Body of pancreas (tissue), 4 donors: ENCODE data around the gene GCNT4. TPM values are rescaled to one million over a fixed set of nuclear protein-coding genes. Genes with fewer than 3 reads are reported as not detected.
"Not testable (repeated sequence)": the region's sequence is repeated elsewhere in the genome, so short reads cannot be mapped to it uniquely, and the experiment has no call there.

Experiments
- ATAC-seq: fragments of 150-250 bp; one replicate; pipeline ENCODE4 v1.9.1; 2016
- DNase-seq, 4 donors: peaks; one replicate each; pipeline ENCODE4 v3.0.0-alpha.2; 2019
- H3K27ac ChIP-seq, 4 donors: fragments of 200-600 bp; sonication (generic); 1 replicate in 3 of 4; 2 replicates in 1 of 4; pipeline versions ENCODE4 v1.5.1 to v1.6.1; 2016 to 2019; ENCODE audit warnings: mild to moderate bottlenecking in 1 of 4, mixed read lengths in 1 of 4, moderate library complexity in 1 of 4
- H3K27me3 ChIP-seq, 2 donors: fragments of 200-600 bp; sonication (generic); one replicate each; pipeline ENCODE4 v1.6.0; 2016; ENCODE audit warnings: mild to moderate bottlenecking in 1 of 2
- H3K36me3 ChIP-seq, 2 donors: fragments of 200-600 bp; sonication (generic); replicated peaks in 1 of 2; 2 replicates each; pipeline ENCODE4 v1.5.1; 2016; ENCODE audit warnings: low read depth in 2 of 2; ENCODE audit not compliant: insufficient read depth in 1 of 2
- H3K4me1 ChIP-seq: fragments of 200-600 bp; sonication (generic); one replicate; pipeline ENCODE4 v1.6.0; 2016
- H3K4me3 ChIP-seq, 2 donors: fragments of 200-600 bp; sonication (generic); 1 replicate in 1 of 2; 2 replicates in 1 of 2; pipeline ENCODE4 v1.5.1; 2016 to 2019
- H3K9me3 ChIP-seq, 3 donors: fragments of 200-600 bp; sonication (generic); 1 replicate in 2 of 3; 2 replicates in 1 of 3; pipeline ENCODE4 v1.5.1; 2016
- POLR2A ChIP-seq, 3 donors: fragments of 450-650 bp; IDR thresholded peaks; one replicate each; pipeline ENCODE4 v1.6.1; 2016; ENCODE audit warnings: antibody characterized with exemption in 3 of 3, mild to moderate bottlenecking in 2 of 3
- WGBS, 2 donors: methylation state at CpG; one replicate each; pipeline ENCODE4 v1.1.5; 2017; 5-methylcytosine and 5-hydroxymethylcytosine counted together
- intact Hi-C: fragments of 100-400 bp; cut with DNase I; formaldehyde crosslinking; loops from one replicate; pipeline ENCODE4 v1.15.1; 2023
- total RNA-seq, 2 donors: library from RNA; depleted of rRNA; stranded (reverse); fragments of >200 nt; gene quantifications; one replicate each; pipeline ENCODE4 v1.1.0, GENCODE V29; 2016
- TF ChIP-seq, protein P1 (sequence below), 7 experiments: fragments of 450-650 bp in 4 of 7; fragments of 200-600 bp in 3 of 7; sonication (generic) in 3 of 7; IDR thresholded peaks; one replicate each; pipeline ENCODE4 v1.5.1; 2016 to 2019; ENCODE audit warnings: antibody characterized with exemption in 7 of 7

Gene GCNT4
- total RNA-seq, 2 donors from 2014 or later = 3.3 to 4.2 TPM

DNA sequence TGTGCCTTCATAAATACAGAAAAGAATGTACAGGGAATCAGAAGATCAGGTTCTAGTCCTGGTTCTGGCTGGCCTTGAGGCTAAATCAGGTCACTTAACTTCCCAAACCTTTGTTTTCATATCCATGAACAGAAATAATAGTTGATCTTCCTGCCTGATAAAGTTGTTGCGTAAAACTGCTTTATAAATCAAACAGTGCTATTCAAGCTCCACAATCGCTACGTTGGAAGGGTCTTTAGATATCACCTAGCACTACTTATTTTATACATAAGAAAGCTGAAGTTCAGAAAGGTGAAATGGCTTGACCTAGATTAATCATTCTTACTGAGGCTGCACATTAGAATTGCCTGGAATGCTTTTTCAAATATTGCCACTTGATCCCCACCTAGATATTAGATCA lies 36.3 kb upstream of the GCNT4 start:
- Histone ChIP-seq H3K4me3 (no peak overlapping the region), H3K27ac (no peak overlapping the region), H3K4me1 (no peaks in the 10 kb centered on the region), H3K9me3 (no peaks in the 10 kb centered on the region), H3K27me3 (no peaks in the 10 kb centered on the region), H3K36me3 (no peaks in the 10 kb centered on the region)
- intact Hi-C loops = no loop called here
- ATAC-seq (no peak), DNase-seq (no peak)
- TF ChIP-seq, protein P1, sequence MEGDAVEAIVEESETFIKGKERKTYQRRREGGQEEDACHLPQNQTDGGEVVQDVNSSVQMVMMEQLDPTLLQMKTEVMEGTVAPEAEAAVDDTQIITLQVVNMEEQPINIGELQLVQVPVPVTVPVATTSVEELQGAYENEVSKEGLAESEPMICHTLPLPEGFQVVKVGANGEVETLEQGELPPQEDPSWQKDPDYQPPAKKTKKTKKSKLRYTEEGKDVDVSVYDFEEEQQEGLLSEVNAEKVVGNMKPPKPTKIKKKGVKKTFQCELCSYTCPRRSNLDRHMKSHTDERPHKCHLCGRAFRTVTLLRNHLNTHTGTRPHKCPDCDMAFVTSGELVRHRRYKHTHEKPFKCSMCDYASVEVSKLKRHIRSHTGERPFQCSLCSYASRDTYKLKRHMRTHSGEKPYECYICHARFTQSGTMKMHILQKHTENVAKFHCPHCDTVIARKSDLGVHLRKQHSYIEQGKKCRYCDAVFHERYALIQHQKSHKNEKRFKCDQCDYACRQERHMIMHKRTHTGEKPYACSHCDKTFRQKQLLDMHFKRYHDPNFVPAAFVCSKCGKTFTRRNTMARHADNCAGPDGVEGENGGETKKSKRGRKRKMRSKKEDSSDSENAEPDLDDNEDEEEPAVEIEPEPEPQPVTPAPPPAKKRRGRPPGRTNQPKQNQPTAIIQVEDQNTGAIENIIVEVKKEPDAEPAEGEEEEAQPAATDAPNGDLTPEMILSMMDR (IDR thresholded peaks at IDR 0.05) = no peak
- no peak for TF ChIP-seq POLR2A (IDR thresholded peaks at IDR 0.05)
- 87% methylated on average over 3 of the region's 3 CpGs for WGBS, 2 donors

DNA sequence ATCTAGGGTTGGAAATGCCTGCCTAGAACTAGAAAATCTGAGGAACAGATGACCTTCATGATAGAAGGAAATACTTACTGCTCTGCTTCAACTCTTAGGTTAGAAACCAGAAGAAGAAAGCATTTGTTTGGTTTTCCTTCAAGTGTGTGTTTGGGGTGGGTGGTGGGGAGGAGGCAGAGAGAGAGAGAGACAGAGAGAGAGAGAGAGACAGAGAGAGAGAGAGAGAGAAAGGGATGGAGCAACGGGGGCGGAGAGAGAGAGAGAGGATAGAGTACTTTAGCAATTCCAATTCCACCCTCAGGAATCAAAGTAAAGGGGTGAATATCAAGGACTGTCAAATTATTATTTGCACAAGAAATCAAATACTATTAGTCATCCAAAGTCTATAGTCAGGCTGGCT lies 29.2 kb upstream of the GCNT4 start:
- intact Hi-C loops = no loop called here
- H3K36me3 ChIP-seq = no peaks in the 10 kb centered on the region
- ATAC-seq = no peak
- 75 to 93% methylated on average over 2 of the region's 2 CpGs for whole genome bisulfite sequencing, 2 donors
- H3K27ac ChIP-seq = no peak overlapping the region
- H3K4me3 ChIP-seq = no peak overlapping the region
- H3K4me1 ChIP-seq = no peaks in the 10 kb centered on the region
- H3K27me3 ChIP-seq = no peaks in the 10 kb centered on the region
- TF ChIP-seq, protein P1 (IDR thresholded peaks at IDR 0.05) = no peak
- no peak for TF ChIP-seq POLR2A (IDR thresholded peaks at IDR 0.05)
- no peak for DNase-seq
- H3K9me3 ChIP-seq = no peaks in the 10 kb centered on the region

DNA sequence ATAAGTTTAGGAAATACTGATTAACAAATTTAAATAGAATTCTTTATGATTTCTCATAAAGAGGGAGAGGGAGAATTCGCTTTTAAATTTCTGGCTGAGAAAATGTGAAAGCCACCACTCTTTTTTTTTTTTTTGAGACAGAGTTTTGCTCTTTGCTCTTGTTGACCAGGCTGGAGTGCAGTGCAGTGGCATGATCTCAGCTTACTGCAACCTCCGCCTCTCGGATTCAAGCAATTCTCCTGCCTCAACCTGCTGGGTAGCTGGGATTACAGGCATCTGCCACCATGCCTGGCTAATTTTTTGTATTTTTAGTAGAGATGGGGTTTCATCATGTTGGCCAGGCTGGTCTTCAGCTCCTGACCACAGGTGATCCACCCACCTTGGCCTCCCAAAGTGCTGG lies 27.0 kb upstream of the GCNT4 start:
- H3K4me3 ChIP-seq, H3K9me3 ChIP-seq, ATAC-seq, H3K27me3 ChIP-seq, DNase-seq, H3K4me1 ChIP-seq, H3K36me3 ChIP-seq, H3K27ac ChIP-seq, intact Hi-C loops: not testable (repeated sequence)
- WGBS, 2 donors = 94% methylated on average over 3 of the region's 3 CpGs

DNA sequence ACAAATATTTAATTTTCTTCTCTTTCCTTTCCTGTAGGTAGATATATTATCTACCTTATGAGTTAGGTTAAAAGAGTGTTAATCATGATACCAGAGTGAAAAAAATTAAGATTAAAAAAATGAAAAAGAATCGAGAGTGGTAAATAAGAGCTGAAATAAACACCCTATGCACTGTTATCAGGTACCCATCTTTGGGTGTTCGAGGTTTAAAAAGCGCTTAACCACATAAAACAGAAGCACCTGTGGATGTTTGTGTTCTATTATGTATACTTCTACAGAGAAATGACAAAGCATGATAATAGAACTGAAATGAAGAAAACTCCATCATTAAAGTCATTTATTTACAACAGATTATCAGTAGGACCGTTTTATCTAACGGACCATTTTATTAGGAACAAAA lies 25.7 kb upstream of the GCNT4 start:
- Histone ChIP-seq H3K27ac (no peak overlapping the region), H3K27me3 (no peaks in the 10 kb centered on the region), H3K4me3 (no peak overlapping the region), H3K36me3 (no peaks in the 10 kb centered on the region), H3K9me3 (no peaks in the 10 kb centered on the region), H3K4me1 (no peaks in the 10 kb centered on the region)
- WGBS, 2 donors = 73% methylated on average over 5 of the region's 5 CpGs
- no peak for DNase-seq
- intact Hi-C loops = no loop called here
- TF ChIP-seq, protein P1 (IDR thresholded peaks at IDR 0.05) = no peak
- TF ChIP-seq POLR2A (IDR thresholded peaks at IDR 0.05) = no peak
- no peak for ATAC-seq

DNA sequence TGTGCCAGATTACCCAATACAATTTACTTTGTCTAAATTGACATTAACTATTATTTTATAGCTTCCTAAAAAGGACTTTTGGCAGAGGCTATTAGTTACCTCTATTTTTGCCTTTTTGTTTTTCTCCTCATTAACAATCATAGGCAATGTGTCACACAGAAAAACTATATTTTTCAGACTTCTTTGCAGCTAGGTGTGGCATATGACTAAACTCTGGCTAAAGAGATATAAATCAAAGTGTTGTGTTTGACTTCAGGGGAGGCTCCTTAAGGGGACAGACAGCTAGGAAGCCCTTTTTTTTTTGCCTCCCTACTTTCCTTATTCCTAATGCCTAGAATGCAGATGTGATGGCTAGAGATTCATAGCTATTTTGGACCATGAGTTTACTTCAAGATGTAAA lies 19.7 kb upstream of the GCNT4 start:
- no peaks in the 10 kb centered on the region for H3K36me3 ChIP-seq
- no peaks in the 10 kb centered on the region for H3K9me3 ChIP-seq
- TF ChIP-seq POLR2A (IDR thresholded peaks at IDR 0.05) = no peak
- TF ChIP-seq, protein P1 (IDR thresholded peaks at IDR 0.05) = no peak
- no peak overlapping the region for H3K4me3 ChIP-seq
- intact Hi-C loops = no loop called here
- H3K27ac ChIP-seq = no peak overlapping the region
- no peaks in the 10 kb centered on the region for H3K27me3 ChIP-seq
- H3K4me1 ChIP-seq = no peaks in the 10 kb centered on the region
- DNase-seq (no peak), ATAC-seq (no peak)
